GM18517 (cell line): Measurements from ENCODE around the gene GPR39.

Source experiments
- ATAC-seq: cut with Tn5 transposase; IDR thresholded peaks from one replicate; pipeline ENCODE4 v1.9.1; 2021; ENCODE audit warnings: mild to moderate bottlenecking, moderate library complexity; ENCODE audit not compliant: unreplicated experiment

GPR39 gene

GRCh38 chr2:132412021-132412420 lies 4.6 kb upstream of the GPR39 start:
- ATAC-seq = no peak

- ATAC-seq = no peak
Observed at GRCh38 chr2:132414081-132414480, 2.5 kb upstream of the GPR39 start.

- ATAC-seq = no peak
Observed at GRCh38 chr2:132415256-132415914, 1.2 kb upstream of the GPR39 start.

- ATAC-seq = no peak
Observed at GRCh38 chr2:132415915-132416722, 486 bp upstream of the GPR39 start.

GRCh38 chr2:132417430-132418035 lies 928 bp downstream of the GPR39 start:
- ATAC-seq = no peak

- no peak for ATAC-seq
Observed at GRCh38 chr2:132419235-132419634, 2.6 kb downstream of the GPR39 start.

- no peak for ATAC-seq
Observed at GRCh38 chr2:132419941-132420340, 3.3 kb downstream of the GPR39 start.

DNA sequence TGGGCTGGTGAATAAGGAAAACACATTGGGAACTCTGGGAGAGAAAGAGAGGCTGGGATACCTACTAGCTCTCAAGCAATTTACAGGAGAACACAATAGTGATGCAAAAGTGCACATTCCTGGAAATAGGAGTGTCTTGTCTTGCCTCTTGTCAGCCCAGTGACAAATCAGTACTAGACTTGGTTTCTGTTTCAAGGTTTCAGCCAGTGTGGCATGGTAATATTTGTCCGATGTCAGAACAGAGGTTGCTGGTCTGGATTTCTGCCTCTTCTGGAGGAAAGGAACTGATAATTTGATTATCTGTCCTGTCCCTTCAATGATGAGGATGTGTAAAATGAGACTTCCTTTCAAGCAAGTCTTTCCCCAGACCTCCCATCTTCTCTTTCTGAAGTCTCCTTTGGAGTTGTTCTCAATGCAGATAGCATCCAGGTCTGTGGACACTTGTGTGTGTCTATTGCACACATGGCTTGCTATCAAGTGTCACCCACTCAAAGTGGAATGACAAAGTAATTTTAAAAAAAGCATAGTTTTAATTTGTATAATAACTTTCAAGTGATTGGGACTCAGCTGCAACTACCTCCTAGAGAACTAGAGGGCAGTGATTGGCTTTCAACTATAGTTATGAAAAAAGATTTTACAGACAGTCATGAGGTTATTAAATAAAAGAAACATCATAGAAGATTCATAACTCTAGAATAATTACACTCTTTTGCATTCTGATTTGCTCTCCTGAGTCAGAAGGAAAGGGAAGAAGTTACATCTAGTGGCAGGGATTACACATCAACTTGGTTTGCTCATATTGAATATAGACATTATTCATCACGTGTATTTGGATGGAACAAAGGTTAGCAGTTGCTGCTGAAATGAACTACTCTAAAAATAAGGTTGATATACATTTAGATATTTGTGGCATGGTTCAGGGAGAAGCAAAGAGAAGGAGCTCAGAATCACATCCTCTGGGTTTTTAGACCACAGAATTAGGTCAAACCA lies 4.5 kb downstream of the GPR39 start:
- no peak for ATAC-seq

- ATAC-seq = no peak
Observed at GRCh38 chr2:132422736-132423135, 6.1 kb downstream of the GPR39 start.

- ATAC-seq = no peak
Observed at GRCh38 chr2:132424526-132425121, 8.0 kb downstream of the GPR39 start.

GRCh38 chr2:132426033-132426432 lies 9.4 kb downstream of the GPR39 start:
- ATAC-seq = no peak

DNA sequence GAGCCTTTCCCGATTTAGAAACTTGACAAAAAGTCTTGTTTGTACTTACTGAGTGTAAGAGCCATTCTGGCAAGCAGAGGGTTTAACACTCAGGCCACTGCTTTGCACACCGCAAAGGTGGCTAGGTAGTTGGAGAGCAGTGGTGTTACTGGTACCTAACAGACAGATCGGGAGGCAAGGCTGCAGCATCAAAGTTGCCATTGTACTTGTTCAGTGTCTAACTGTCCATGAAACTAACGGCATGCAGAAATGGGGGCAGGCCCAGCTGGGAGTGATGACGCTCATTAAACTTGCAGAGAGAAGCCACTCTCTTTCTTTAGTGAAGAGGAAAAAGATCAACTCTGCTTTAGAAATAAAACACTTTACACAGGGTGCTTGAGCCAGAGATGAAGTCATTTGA lies 10.1 kb downstream of the GPR39 start:
- ATAC-seq = no peak

DNA sequence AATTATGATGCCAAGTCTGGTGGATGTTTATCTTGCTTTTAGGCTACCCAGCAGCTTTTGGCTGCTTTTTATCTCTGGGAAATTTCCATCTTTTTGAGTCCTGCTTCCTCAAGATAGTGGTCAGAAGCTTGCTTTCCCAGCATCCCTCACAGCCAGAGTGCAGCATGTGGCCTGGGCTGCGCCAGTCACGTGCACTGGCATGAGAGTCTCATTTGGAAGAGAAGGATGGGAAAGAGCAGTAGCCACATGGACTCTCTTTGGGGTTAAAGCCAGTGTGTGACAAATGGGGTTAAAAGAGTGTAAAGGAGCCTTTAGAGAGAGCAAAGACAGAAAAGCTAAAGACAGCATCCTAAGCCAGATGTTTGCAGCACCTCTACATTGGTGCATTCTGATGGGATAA lies 12.7 kb downstream of the GPR39 start:
- no peak for ATAC-seq

DNA sequence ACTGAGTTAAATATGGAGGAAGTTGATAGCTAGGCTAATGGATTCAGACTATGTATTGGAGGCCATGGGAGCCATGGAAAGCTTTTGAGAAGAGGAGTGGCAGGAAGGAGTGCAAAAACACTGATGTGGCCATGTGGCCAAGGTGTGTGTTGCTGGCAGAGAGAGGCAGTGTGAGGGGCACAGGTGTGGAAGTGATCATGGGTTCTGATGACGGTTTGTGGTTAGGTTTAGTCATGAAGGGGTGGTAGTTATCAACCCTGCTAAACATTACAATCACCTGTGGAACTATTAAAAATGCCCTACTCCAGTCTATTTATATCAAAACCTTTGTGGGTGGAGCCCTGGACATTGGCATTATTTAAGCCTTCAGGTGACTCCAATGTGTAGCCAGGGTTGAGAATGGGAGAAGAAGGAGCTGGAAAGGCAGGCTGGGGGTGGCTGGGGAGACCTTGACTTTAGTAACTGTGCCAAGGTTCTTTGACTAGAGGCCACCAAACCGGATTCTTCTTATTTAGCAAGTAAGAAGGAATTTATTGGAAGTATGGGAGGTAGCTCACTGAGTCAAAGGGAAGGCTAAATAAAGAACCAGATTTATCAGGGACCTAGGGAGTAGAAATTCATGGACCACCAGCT lies 13.5 kb downstream of the GPR39 start:
- no peak for ATAC-seq

DNA sequence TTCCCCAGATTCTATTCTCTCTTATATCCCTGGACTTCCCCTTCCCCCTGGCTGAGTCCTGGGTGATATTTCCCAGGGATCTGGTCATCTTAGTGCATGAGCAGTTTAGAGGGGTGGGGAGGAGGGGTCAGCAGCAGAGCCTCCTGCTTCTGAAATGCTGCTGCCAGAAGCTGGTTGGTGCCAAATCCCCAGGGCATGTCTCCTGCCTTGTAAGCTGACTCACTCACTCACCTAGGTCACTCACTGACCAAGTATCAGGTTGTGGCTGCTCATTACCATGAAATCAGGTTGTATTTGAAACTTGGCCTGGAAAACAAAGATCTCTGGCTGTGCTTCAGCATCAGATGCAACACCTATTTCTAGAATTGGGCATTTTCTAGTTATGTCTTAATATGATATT lies 14.3 kb downstream of the GPR39 start:
- no peak for ATAC-seq

DNA sequence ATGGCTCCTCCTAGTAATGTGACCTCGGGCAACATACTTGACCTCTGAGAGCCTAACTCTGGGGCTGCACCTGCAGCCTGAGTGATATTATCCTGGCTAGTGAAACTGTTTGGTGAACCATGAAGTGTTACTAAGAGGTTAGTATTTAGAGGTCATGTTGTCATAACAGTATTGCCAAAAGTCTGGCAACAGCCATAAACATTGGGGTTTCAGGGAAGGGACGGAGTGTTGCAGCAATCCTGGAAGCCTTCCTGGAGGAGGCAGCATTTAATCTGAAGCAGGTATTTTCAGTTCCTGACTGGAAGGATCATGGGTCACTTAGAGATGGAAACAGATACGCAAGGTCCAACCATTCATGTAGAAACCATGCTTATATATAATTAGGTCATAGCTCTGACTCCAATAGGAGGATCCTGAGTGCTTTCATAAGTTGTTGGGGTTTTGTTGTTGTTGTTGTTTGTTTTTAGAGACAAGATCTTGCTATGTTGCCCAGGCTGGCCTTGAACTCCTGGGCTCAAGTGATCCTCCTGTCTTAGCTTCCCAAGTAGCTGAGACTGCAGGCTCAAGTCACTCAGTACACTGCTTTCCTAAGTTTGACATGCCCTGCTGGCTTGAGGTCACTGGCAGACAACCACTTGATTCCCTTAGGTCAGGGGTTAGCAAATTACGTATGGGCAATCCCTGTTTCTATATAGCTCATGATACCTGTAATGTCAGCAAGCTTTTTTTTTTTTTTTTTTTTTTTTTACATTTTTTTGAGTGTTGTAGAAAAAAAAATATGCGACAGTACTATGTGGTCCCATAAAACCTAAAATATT lies 21.5 kb downstream of the GPR39 start:
- ATAC-seq = no peak

GRCh38 chr2:132438691-132439090 lies 22.1 kb downstream of the GPR39 start:
- no peak for ATAC-seq

GRCh38 chr2:132439703-132440398 lies 23.2 kb downstream of the GPR39 start:
- ATAC-seq = no peak

DNA sequence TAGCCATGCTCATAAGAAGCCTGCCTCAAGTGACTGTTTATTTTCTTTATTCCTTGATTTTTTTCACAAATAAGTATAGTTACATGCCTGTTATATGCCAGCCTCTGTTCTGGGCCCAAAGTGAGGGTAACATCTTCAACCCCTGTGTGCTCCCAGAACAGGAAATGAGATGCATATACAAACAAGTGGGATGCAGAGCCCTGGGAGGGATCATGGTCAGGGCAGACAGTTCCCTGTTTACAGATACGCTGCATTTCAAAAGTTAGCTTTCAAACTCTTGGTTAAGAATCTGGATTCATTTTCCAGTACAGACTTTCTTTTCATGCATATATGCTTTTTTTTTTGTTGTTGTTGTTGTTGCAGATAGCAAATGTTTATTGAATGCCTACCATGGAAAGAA lies 24.4 kb downstream of the GPR39 start:
- no peak for ATAC-seq
